ENCODE results near the gene CLDN20. TPM values are rescaled to one million over a fixed set of nuclear protein-coding genes. Genes with fewer than 3 reads are reported as not detected.

Gene CLDN20
- not detected in 2 replicates for total RNA-seq
- not detected in 2 replicates for polyA plus RNA-seq
- polyA plus RNA-seq (2011; cell fraction: cytosol; rRNA removed): not detected in 2 replicates
- polyA plus RNA-seq (2011; cell fraction: nucleus; rRNA removed): 0.11 TPM in 1 of 2 replicates, not detected in the other
- 0.29 and 0.52 TPM in 2 replicates for polyA plus RNA-seq (2012)
- polyA minus RNA-seq: not detected in 2 replicates
- polyA minus RNA-seq (2011; cell fraction: cytosol; rRNA and poly(A)+ RNA removed): not detected
- 0.63 and 1.6 TPM in 2 replicates for polyA minus RNA-seq (2011; cell fraction: nucleus; rRNA and poly(A)+ RNA removed)
- percentile 24 among the genes with signal in this experiment for Bru-seq, nascent RNA
- BruChase-seq, experiment 1, labeled RNA remaining after a 6-hour chase: percentile 15 among the genes with signal in this experiment
- BruChase-seq, experiment 2, labeled RNA remaining after a 2-hour chase: percentile 15 among the genes with signal in this experiment
- long read RNA-seq, partial matches to known transcripts: 0 of 11 reads
- long read RNA-seq, other reads (novel, unspliced or antisense): 11 of 11 reads

- Histone ChIP-seq H3K4me3 (replicated peaks in 1 of 3; ENCODE audit: insufficient read depth in 1 of 3, low read depth in 1 of 3, low read length in 3 of 3) (no peak within 1 kb of the TSS), H3K79me2 (ENCODE audit: control insufficient read depth, insufficient read depth, low read length) (peaks cover 6% of the 10 kb centered on the region), H3K27ac (ENCODE audit: insufficient read depth, low read depth, low read length) (peak within 1 kb of the TSS; percentile 46), H2AFZ (ENCODE audit: low read depth, low read length) (peak within 1 kb of the TSS; percentile 20), H3K9me3 (replicated peaks; ENCODE audit: control insufficient read depth, insufficient read depth, low read length) (no peaks in the 10 kb centered on the region), H3K4me1 (ENCODE audit: control insufficient read depth, extremely low read depth, insufficient read depth, low read length) (peaks cover 7% of the 10 kb centered on the region), H3K9me1 (replicated peaks; ENCODE audit: control insufficient read depth, extremely low read depth, insufficient read depth, low read length) (no peaks in the 10 kb centered on the region), H4K20me1 (replicated peaks; ENCODE audit: control insufficient read depth, extremely low read depth, insufficient read depth, low read length) (no peaks in the 10 kb centered on the region), H3K27me3 (ENCODE audit: control insufficient read depth in 2 of 2, insufficient read depth in 2 of 2, low read length in 2 of 2) (no peaks in the 10 kb centered on the region), H3K36me3 (ENCODE audit: control insufficient read depth in 2 of 2, extremely low read depth in 1 of 2, insufficient read depth in 2 of 2, low read length in 2 of 2) (peaks cover 4 to 21% of the 10 kb centered on the region in 2 experiments), H3K4me2 (ENCODE audit: insufficient read depth, low read length) (no peak within 1 kb of the TSS), H3K9ac (replicated peaks; ENCODE audit: extremely low read depth, insufficient read depth, low read length) (no peak within 1 kb of the TSS)
- BruUV-seq (replicated peaks): no TSS peak
- intact Hi-C loops (cut with micrococcal nuclease) (no loop called here), dilution Hi-C loops (cut with MboI; ENCODE audit: extremely low pct_ligation_motif_present, low sequenced_read_pairs) (no loop called here)
- POLR2A ChIA-PET: no interaction called here
- TF ChIP-seq CTCF (IDR thresholded peaks at IDR 0.05; ENCODE audit: extremely low read depth in 1 of 2, insufficient read depth in 1 of 2, low read depth in 1 of 2, low read length in 2 of 2) (no peak), GATA2 (IDR thresholded peaks at IDR 0.05; ENCODE audit: insufficient read depth, insufficient read length, low read depth, low read length) (no peak), MYC (IDR thresholded peaks at IDR 0.05; ENCODE audit: low read depth, low read length) (no peak), MAX (IDR thresholded peaks at IDR 0.05; ENCODE audit: insufficient read depth, insufficient read length) (no peak), POLR2AphosphoS5 (IDR thresholded peaks at IDR 0.05; ENCODE audit: insufficient read depth, low read depth, low read length) (no peak), FOS (IDR thresholded peaks at IDR 0.05; ENCODE audit: borderline replicate concordance, insufficient read depth, low read length) (no peak), POLR2A (IDR thresholded peaks at IDR 0.05; ENCODE audit: low read depth, low read length) (no peak), EZH2 (IDR thresholded peaks at IDR 0.05; ENCODE audit: borderline replicate concordance, low read depth, low read length, severe bottlenecking) (no peak), JUN (IDR thresholded peaks at IDR 0.05; ENCODE audit: borderline replicate concordance, insufficient read depth, insufficient read length, low read depth) (no peak)
- CTCF ChIA-PET: interaction anchor here (1.2 kb wide), 1 partner anchor 13 kb away, joined by 3 read pairs; no protein-coding TSS in a partner anchor
- no peak for DNase-seq (ENCODE audit: low read depth, low spot score)
- FAIRE-seq: no peak
Observed at GRCh38 chr6:155263373-155264063, at the start of gene CLDN20. Gene CLDN20 (plus strand): TSS chr6:155264013. CDS start chr6:155275720, 11,707 bp downstream.

Measured in endothelial cell of umbilical vein (primary cell).